Renal cortex interstitium (tissue), 11 donors: Measurements from ENCODE around the gene GPSM3. TPM values are rescaled to one million over a fixed set of nuclear protein-coding genes. Genes with fewer than 3 reads are reported as not detected.
A peak's percentile ranks its signal among the peaks of the same experiment; 100 is the strongest.
"Not testable (repeated sequence)": the region's sequence is repeated elsewhere in the genome, so short reads cannot be mapped to it uniquely, and the experiment has no call there.

Experiments
- DNase-seq, 11 donors: peaks; one replicate each; pipeline ENCODE4 v3.0.0-alpha.2; 2013; ENCODE audit warnings: low read depth in 9 of 11, low spot score in 4 of 11; ENCODE audit errors: extremely low read depth in 1 of 11
- polyA plus RNA-seq, 3 donors: library from polyadenylated mRNA; unstranded; fragments of 120-200 nt; gene quantifications; one replicate each; pipeline ENCODE4 v1.2.1, GENCODE V29; 2013; ENCODE audit not compliant: insufficient read length in 3 of 3

Gene GPSM3
- polyA plus RNA-seq, 3 donors = 9.4 to 13.1 (median 9.9) TPM

DNA sequence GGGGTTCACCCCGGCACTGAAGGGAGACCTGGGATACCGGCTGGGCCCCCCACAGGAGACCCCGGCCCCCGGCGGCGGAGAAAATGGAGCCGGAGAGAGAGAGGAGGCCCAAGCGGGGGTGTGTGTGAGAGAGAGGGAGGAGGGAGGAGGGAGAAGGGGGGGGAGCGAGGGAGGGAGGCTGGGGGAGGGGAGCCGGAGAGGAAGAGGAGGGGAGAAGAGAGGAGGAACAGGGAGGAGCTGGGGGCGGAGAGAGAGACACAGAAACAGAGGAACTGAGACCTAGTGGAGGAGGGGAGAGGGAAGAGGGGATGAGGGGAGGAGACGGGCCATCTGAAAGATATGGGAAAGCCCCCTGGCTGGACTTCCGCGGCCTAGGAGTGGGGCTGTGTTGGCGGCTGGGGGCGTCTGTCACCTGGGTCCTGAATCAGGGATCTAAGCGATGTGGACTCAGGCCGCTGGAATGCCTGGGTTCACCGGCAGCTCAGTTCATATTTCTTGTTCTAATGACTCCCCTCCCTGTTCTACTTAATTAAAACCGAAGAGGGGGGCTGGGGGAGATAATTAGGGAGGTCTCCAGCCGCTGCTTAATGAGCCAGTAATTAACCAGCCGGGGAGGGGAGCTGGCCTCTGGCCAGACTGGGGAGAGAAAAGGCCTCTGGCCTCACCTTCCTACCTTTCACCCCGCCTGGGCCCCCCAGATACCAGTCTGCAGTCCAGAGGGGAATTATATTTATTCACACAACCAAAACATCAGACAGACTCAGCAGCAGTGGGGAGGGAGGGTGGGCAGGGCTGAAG lies 2.2 kb downstream of the GPSM3 start, which contains the start of gene PBX2:
TSS of gene PBX2 (minus strand) at position 149 of the 798 bp plus-strand sequence. CDS start 287 bp downstream, outside the sequence.
- DNase-seq = peak in 10 of 11 donors; percentile 83 to 95 (median 90)

DNA sequence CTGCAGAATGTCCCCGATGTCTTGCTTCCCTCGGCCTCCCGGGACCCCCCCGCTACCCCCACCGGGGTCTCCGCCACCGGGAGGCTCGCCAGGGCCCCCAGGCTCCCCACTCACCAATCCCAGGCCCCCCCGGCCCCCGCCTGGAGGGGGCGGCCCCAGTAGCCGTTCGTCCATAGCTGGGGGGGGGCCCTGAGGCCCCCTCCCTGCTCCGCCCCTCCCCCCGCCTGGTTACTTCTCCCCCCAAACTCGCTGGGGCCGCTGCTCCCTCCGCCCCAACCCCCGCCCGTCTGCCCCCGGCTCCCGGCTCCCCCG lies 2.7 kb downstream of the GPSM3 start:
- DNase-seq = no peak

DNA sequence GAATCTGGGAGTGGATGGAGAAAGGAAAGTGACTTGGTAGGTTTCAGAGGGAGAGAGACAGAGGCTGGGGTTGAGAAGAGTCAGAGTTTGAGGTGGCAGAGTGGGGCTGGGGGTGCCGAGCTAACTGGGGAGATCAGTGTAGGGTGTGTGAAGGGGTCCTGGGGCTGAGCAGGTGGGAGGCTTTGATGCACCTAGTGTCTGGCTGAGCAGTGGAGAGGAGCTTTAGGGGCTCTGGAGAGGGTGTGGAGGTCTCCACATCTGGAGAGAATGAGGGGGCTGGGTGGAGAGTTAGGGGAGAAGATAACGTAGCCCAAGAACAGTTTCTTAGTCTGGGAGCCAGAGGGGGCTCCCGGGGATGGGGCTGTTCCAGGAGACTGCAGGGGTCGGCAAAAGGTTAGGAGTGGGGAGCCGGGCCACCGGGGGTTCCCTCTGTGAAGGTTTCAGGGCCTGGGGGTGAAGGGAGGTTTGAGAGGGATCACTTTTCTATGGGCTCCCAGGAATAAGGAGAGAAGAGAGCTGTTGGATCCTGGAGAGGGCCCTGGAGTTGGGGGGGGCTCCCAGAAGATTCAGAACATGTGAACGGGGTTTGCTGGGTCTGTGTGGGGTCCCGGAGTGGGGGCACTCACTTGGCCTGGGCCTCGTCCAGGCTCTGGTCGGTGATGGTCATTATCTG lies 3.2 kb downstream of the GPSM3 start:
- no peak for DNase-seq

DNA sequence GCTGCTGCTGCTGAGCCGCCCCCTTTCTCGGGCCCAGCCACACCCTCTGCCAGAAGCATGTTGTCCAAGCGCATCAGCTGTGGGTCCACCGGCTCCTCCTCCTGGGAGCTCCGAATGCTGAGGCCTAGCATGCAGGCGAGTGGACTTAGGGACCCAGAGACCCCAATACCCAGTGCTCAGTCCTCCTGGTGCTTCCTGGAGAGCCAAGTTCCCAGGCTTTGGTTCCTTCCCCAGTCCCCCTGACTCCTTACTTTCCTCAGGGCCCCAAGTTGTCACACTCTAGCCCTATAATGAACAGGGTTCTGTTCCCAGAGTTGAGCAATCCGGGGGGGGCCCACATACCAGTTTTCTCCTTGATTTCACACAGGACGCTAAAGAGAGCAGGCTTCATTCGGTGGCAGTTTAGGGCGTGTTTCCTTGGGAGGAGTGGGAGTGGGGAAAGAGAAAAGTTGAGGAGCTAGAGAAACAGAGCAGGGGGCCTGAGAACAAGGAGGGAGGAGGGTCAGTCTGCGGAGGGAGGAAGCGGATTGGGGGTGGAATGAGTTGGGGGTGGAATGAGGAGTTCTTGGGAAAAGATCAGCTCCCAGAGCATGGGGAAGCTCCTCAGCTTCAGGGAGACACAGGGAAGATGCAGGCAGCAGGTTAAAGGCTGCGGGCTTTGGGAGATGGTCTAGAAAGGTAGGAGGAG lies 3.9 kb downstream of the GPSM3 start:
- no peak for DNase-seq

DNA sequence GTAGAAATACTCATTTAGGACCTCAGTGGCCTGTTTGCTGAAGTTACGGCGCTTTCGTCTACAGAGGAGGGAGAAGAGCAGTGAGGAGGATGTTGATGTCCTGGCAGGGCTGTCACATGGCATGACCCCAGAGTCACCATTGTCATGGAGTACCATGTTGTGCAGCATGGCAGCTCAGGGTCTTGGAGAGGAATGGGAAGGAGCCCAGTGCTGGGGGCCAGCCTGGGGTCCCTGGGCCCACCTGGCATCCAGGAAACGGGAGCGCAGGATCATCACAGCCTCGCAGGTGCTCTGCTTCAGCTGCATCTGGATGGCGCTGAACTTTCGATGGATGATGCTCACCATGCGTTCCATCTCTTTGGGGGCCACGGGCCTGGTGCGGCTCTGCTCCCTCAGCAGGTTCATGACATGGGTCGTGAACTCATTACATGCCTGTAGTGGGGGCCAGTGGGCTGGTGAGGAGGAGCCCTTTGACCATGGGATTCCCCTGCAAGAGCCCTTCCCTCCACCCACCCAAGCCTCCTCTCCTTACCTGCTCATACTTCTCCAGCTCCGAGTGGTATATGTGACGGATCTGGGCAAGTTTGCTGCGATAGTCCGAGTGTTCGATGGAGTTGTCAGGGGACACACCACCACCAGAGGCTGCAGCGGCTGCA lies 4.6 kb downstream of the GPSM3 start:
- DNase-seq = not testable (repeated sequence)

DNA sequence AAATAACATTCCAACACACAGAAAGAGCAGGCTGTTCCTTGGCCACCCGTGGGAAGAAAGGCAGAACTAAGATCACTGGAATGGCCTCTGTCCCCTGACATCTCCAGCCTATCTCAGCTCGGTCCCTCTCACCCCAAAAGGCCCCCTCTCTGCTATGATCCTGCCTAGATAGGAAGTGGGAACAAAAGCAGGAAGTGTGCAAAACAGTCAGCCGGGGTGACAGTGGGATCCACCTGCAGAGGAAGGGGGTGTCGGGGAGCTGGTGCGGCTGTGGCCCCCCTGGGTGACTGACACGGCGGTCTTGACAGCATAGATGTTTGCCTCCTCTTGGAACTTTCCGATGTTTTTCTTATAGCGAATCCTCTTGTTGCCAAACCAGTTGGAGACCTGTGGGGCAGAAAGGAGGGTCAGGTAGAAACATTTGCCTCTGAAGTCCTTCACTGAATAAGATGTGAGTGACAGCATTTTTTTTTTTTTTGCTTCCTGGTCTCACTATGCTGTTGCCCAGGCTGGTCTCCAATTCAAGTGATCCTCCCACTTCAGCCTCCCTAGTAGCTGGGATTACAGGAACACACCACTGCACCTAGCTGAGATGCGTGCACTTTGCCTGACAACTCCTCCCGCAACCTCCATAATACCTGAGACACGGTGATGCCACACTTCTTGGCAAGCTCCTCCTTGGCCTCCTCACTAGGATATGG lies 5.3 kb downstream of the GPSM3 start:
- no peak for DNase-seq

DNA sequence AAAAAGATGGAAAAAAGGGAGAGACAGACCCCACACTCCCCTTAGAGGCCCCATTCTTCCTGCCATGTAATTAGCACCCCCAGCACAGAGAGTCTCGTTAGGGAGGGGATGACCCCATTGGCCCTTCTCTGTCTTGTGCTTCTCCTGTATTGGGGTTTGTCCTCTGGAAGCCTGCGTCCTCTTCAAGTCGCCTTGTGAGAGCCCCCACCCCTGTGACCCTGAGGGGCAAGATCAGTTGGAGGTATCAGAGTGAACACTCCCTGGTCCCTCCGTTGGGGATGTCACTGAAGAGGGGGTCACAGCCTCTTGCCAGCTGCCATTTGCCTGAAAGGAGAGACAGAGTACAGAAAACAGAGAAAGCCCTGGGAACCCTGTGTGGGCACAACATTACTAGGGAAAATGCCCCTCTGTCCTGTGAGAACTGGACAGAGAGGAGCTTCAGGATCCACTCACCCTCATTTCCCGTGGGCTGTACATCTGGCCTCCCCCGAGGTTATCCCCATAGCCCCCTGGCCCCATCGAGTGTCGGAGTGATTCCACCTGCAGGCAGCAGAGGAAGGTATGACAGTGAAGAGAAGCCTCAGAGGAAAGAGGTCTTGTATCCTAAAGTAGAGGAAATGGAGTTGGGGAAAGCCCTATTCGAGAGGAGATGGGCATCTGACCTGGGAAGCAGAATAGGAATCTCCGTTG lies 6.1 kb downstream of the GPSM3 start:
- DNase-seq = not testable (repeated sequence)

DNA sequence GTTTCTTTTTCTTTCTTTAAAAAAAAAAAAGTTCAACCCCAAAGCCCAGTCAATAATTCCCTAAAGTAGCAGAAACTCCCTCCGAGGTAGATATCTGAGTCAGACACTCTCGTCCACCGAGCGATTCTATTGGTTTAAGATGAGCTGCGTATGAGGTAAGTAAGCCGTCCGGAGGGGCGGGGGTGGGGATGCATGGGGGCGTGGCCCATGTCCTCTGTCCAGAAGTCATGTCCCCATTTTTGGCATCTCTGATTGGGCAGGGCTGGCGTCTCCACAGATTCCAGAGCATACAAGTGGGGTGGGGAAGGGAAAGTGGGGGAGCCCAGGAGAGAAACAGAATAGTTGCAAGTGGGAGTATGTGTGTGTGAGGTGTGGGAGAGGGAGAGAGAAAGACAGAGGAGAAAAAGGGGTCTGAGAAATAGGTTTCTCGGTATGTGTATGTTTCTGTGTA lies 6.7 kb downstream of the GPSM3 start:
- not testable (repeated sequence) for DNase-seq

DNA sequence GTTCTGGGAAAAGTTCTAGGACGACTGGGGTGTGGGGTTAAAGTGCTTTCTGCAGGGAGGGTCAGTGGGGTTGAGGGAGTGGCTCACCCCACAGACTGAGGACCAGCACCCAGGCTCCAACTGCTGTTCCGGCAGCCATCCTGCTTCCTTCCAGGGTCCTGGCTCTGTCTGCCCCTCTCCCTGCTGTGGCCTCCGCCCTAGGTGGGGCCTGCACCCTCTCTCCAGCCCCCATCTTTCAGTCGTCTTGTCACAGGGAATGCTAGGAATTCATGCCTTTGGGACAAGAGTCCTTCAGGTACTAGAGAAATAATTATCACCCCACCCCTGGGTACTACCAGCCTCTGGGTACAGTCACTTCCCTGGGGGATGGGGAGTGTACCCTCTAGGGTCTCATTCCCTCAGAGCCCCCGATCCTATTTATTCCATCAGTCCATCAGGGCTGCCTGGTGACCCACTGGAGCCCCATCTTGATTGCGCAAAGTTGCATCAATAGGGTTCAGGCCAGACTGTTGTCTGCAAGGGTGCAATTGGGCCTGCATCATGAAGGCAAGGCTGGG lies 8.3 kb downstream of the GPSM3 start, which contains the start of gene AGER:
TSS of gene AGER (minus strand) at position 170 of the 557 bp plus-strand sequence. CDS start at position 139, 31 bp downstream.
- DNase-seq = no peak

DNA sequence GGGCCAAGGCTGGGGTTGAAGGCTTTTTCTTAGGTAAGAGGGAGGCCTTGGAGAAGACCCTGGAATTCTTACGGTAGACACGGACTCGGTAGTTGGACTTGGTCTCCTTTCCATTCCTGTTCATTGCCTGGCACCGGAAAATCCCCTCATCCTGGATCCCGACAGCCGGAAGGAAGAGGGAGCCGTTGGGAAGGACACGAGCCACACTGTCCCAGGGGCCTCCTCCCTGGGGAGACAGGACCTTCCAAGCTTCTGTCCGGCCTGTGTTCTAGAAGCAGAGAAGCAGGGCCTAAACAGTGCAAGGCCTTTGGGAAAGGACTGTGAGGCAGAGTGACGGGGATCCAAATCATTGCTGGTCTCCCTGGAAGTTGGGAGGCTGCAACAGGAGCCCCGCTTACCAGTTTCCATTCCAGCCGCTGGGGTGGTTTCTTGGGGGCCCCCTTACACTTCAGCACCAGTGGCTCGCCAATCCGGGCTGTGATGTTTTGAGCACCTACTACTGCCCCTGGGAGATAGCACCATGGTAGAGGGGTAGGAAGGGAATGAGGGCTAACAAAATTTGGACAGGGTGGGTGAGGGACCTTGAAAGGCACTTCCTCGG lies 8.9 kb downstream of the GPSM3 start:
- DNase-seq = no peak

DNA sequence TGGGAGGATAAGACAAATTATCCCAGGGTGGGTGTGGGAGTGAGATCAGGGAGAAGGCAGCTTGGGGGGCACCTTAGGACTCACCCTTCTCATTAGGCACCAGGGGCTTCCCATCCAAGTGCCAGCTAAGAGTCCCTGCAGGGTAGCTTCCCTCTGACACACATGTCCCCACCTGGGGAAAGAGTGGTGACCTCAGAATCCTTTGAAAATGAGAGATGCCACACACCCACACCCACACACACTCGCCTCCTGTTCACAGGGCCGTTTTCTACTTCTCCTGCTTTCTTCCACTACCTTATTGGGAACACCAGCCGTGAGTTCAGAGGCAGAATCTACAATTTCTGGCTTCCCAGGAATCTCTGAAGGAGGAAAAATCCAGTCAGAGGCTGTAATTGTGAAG lies 9.4 kb downstream of the GPSM3 start:
- no peak for DNase-seq

DNA sequence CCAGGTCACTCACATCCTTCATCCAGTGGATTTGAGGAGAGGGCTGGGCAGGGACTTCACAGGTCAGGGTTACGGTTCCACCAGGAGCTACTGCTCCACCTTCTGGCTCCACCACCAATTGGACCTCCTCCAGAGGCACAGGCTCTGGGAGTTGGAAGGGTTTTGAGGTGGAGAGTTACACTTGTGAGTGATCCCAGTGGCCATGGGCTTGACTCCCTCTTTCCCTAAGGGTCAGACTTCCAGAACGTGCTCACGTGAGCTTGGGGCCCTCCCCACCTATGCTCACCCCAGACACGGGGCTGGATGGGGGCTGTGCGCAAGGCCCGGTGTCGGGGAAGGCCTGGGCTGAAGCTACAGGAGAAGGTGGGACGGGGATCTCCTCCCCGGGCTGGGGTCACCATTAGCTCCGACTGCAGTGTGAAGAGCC lies 9.9 kb downstream of the GPSM3 start:
- DNase-seq = no peak

DNA sequence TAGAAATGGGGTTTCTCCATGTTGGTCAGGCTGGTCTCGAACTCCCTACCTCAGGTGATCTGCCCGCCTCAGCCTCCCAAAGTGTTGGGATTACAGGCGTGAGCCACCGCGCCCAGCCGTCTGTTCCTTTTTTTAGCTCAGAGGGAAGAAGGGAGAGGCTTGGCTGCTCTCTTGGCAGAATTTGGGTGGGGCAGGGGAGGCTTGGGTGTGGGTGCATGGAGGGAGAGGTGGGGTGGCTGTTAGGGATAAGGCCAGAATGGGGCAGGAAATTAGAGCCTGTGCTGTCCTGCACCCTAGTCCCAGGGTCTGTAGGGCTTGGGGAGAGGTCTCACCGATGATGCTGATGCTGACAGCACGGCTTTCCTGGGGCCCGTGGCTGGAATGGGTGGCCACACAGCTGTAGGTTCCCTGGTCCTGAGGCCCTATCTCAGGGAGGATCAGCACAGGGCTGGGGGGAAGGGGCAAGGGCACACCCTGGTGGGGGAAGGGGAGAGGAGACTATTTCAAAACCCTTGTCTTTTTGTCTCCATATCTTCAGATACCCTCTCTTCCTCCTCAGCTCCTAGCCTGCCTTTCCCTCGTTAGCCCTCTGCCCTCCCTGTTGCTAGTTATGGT lies 10.4 kb downstream of the GPSM3 start:
- no peak for DNase-seq

DNA sequence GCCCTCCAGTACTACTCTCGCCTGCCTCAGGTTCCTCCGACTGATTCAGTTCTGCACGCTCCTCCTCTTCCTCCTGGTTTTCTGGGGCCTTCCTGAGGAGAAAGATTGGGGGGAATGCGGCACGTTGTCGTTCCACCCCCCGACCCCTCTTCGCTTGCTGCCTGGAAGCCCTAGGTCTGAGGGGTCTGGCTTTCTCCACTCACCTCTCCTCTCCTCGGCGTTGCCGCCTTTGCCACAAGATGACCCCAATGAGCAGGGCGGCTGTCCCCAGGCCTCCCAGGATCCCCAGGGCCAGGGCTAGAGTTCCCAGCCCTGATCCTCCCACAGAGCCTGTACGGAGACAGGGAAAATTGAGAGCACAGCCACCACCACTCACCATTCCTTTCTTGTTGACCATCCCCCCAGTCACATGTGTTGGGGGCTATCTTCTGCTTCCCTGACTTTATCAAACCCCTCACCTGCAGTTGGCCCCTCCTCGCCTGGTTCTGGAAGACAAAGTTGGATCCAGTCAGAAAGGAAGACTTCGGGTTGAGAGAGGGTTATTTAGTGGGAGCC lies 11.2 kb downstream of the GPSM3 start:
- DNase-seq = no peak

DNA sequence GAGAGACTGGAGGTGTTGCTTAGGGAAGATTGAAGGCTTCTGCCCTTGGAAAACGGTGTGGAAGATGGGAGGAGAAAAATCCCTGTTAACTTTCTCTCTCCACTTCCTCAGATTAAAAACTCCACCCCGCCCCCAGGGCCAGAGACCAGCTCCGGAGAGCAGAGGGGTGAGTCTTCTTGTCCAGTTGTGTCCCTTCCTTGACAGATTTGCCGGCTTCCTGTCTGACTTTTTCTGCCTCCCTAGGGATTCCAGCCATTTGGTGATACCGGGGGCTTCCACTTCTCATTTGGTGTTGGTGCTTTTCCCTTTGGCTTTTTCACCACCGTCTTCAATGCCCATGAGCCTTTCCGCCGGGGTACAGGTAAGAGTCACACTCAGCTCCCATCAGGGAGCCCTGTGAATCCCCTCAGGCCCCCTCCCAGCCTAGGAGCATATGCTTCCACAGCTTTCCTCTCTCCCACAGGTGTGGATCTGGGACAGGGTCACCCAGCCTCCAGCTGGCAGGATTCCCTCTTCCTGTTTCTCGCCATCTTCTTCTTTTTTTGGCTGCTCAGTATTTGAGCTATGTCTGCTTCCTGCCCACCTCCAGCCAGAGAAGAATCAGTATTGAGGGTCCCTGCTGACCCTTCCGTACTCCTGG lies 12.6 kb downstream of the GPSM3 start:
- no peak for DNase-seq
